GM19455 (cell line): ENCODE results near the gene BGLAP.

Source experiments
- ATAC-seq: cut with Tn5 transposase; IDR thresholded peaks from one replicate; pipeline ENCODE4 v1.9.1; 2021; ENCODE audit not compliant: unreplicated experiment

Gene BGLAP

DNA sequence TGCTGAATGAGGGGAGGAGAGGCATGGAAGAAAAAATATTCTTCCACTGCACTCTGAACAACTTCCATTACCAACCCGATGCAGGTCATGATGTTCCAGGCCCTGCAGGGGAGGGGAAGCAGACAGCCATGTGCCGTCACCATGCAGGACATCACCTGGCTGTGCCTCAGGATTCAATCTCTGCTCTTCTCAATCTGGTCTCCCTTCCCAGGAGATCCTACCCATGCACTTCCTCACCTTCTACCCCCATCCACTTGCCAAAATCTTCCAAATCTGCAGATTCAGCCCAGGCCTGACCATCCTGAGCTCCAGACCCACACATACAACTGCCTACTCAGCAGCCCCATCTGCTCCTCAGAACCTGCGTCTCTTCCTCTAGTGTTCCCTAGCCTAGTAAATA, 11.7 kb downstream of the BGLAP start:
- no peak for ATAC-seq

DNA sequence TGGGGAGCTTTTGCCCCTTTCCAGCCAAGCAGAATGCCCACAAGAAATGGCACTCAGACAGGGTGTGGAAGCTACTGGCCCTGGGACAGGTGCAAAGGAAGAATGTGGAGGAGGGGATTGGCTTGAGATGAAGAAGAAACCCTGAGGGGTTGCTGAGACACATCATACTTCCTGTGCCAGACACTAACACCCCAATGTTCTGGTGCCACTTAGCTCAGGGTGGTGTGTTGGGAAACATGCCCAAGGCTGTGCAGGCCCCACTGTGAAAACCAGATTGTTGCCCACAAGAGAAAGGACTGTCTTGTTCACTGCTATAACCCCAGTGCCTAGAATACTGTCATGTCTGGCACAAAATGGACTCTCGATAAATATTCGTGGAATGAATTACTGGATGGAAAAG, 15.7 kb downstream of the BGLAP start:
- ATAC-seq = no peak

- ATAC-seq = no peak
Observed at GRCh38 chr1:156258859-156259258, 16.9 kb downstream of the BGLAP start.

DNA sequence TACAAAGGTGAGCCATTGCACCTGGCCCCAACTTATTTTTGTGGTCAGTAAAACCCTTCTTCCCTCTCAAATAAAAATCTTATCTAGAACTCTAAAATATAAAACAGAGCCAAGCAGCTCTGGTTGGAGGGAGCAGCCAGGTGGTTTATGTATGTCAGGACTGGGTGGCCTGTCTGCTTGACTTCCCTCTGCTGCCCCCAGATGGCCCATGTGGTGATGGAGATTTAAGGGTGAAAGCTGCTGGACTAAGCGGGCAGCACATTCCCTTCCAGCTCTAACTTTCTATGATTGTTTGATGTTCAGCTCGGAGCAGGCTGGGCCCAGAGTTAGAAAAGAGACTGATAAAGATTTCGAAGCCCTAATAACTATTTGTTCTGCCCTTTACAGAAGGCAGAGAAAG, 17.8 kb downstream of the BGLAP start:
- ATAC-seq = no peak

GRCh38 chr1:156260896-156261295, 18.9 kb downstream of the BGLAP start:
- no peak for ATAC-seq

DNA sequence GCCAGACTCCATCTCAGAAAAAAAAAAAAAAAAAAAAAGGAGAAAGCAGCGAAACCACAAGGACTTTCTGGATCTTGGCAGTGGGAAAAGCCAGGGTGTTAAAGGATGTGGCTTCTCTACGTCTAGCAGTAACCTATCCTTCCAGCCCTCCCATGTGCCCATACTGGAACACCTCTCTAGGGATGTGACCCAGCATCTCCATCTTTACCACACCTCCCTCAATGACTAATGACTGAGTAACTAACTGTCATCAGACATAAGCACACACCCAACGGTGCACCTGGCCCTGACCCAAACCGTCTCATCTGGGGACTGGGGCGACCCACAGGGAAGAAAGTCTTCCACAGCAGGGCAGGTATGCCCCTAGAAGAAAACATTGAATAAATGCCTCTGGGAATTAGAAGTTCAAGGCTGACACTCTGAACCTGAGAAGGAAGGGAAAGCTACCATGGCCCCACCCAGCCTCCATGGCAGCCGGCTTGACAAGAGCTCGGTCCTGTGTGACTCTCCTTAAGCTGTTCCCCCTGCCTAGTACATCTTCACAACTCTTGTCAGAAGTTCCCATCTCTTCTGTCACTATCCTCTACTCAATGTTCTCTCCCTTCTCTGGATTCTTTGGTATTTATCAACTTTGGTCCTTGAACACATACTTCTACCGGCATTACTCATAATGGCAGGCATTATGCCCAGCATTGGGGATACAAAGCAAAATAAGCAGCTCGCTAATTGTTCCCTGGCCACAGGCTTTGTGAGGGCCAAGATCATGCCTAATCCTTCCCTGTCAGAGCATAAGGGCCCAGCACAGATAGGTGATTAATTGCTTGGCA, 20.7 kb downstream of the BGLAP start:
- no peak for ATAC-seq

- no peak for ATAC-seq
Observed at GRCh38 chr1:156263288-156263655, 21.3 kb downstream of the BGLAP start.

DNA sequence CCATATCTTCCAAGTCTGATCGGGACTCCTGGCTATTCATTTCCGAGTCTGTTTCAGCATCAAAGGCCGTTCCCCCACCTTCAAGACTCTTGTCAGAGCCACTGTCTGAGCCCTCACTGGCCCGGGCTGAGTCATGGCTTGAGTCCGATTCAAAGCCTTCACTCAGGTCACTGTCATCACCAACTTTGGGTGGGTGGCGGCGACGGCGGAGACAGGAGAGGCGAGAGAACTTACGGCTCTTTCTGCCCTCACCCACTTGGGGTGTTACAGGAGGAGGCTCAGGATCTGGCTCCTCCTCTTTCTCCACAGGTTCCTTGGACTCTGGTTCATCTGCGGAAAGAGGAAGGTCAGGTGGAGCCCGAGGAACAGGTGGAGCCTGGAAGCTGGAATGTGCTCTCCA, 24.1 kb downstream of the BGLAP start:
- no peak for ATAC-seq

DNA sequence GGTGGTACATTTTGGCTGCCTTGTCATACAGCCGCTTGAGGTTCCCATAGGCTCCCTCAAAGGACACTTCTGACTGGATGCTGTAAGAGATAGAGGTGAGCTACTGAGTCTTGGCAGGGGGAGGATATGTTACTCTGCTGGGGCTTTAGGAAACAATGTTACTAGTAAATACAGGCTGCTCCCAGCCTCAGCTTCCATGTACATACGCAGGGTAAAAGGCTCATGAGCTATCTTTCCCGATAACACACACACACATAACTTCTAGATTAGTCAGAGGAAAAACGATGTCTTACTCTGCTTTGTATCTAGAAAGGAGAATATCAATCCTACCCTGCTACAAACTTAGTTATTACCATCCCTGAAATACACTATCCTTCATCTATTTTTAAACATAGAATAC, 26.4 kb downstream of the BGLAP start:
- ATAC-seq = no peak

DNA sequence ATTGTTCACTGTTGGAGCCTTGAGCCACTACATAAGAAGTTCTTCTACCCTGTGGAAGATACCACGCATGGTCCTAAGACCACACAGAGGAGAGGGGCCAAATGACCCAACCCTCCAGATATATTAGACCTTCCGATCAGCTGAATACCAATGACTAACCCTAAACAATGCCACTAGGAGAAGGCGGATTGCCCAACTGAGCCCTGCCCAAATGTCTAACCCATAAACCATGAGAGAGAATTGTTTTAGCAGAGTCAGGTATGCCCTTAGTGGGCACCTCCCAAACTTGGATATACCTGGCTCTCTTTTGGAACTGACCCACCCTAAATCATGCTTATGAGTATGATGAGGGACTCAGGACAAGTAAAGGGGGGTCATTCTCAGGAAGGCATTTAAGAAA, 28.3 kb downstream of the BGLAP start:
- ATAC-seq = no peak

DNA sequence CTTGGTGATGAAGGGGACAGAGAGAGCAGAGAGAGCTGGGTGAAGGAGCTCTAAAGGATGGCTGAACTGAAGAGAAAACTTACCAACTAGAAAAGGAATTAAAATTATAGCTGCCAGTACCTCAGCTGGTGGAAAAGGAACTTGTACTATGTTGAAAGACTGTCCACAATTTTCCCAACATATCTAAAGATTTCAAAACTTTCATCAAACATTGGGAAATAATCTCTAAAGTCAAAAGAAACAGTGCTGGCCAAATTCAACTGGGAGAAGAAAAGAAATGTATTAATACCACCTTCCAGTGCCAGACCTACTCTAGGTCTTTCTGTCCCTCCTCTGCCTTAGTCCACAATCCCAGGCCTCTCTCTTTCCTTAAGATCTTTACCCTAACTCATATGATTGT, 34.5 kb downstream of the BGLAP start:
- no peak for ATAC-seq

DNA sequence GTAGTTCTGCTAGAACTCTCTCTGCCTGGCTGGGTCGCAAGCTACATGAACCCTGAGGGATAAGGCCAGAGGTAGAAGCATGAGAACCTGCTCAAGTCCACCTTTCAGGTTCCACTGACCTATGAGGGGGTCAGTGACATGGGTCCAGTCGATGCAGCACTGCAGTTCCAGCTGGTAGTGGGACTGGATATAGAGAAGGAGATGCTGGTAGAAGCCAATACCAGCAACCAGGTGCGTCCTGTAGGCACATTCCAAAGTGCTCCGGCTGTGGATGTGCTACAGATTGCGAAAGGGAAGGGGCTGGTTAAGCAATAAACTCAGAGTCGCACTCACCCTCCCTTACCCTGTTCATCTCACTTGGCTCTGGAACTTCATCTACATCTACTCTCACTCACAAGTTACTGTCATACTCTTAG, 35.0 kb downstream of the BGLAP start:
- no peak for ATAC-seq

DNA sequence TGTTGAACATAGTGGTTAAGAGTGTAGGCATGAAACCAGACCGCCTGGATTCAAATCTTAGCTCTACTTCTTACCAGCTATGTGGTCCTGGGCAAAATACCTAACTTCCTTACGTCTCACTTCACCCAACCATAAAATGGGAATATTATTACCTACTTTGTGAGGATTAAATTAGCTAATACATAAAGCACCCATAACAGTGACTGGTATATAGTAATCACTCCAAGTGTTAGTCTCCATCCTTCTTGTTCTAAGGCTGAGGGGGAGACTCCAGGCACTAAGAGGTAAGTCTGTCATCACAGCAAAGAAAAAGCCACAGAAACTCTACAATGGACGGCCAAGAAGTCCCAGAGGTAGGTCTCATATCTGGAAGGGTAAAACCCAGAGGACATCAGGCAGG, 37.9 kb downstream of the BGLAP start:
- ATAC-seq = no peak

DNA sequence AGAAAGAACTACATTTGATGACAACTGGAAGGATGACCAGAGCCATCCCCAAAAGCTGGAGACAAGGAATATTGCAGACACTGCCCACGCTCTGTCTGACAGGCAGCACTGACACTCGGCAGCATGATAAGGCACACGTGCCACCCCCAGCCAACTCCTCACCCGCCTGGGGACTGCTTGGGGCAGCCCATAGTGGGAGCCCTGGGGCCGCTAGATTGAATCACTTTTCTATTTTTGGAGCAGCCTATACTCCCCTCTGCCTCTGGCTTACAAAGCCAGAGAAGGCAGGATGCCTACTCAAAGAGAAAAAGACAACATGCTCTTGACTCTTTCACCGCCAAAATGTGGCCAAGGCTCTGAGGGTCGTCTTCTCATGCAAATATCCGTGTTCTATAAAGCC, 39.3 kb downstream of the BGLAP start:
- no peak for ATAC-seq

DNA sequence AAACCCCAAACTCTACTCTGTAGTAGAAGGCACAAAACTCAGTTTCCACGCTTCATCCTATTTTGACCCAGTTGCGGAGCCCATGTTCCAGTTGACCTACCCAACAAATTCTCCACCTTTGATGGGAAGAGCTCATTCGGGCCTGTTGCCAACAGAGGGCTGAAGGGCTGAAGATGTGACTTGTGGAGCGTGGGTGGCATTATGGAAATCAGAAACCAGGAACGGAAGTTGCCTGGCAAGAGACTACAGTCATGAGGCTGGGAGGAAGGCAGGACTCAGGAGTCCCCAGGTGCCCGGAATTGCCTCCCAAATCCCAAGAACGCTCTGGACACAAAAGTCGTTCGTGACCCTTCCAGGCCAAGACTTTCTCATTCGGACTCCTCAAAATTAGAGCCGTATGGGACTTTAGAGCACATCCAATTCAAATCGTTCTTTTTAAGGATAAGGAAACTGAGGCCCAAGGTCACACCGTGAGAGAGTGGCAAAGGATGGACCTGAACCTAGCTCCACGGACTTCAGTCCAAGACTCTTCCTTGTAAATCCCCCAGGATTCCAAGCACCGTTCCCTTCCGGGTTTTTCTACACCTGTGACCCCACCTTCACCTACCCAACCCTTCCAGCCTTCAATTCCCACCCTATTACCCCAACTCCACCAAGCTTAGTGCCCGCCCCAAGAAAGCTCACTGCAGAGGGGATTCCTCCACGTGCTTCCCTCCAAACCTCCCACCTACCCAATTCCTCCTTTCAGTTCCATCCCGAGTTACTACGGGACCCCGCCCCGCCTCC, 39.9 kb downstream of the BGLAP start:
- ATAC-seq = no peak

DNA sequence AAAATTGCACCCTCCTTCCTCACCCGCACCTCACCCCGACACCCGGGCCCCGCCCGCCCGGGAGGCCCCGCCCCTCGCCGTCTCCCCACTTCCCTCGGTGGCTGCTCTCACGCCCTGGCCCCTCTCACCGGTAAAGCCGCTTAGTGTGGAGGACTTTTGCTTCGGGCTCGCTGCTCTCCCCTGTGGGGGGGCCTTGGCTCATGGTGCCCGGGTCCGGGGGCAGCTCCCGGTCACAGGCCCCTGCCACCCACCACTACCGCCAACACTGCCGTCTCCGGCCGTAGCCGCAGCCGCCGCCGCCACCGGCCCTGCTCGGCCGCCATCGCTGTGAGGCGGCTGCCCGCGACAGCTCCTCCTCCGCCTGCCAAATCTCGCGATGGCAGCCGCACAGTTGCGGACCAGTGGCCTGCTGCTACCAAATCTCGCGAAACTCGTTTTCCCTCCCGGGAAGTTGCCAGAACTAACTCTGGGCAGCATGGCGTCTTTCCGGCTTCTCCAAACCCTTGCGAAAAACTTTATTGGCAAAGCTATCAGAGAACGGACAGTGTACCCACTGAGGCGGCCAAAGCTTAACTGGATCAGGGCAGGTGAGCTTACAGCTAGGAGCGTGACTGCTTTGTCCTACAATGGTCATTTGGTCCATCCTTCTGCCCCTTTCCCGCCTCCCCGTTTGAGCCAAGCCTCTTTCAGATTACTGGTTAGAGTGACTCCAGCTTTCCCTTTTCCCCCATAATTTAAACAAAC, 40.7 kb downstream of the BGLAP start, which contains the start of gene SMG5:
TSS of gene SMG5 (minus strand) at position 347 of the 744 bp plus-strand sequence. CDS start at position 202, 145 bp downstream.
- ATAC-seq = peak; percentile 79

- ATAC-seq = no peak
Observed at GRCh38 chr1:156283521-156283920, 41.5 kb downstream of the BGLAP start.

- ATAC-seq = no peak
Observed at GRCh38 chr1:156284112-156284511, 42.1 kb downstream of the BGLAP start, which contains the start of gene TMEM79. TMEM79 (plus strand) TSS chr1:156284325; CDS start chr1:156285227, 902 bp downstream.

DNA sequence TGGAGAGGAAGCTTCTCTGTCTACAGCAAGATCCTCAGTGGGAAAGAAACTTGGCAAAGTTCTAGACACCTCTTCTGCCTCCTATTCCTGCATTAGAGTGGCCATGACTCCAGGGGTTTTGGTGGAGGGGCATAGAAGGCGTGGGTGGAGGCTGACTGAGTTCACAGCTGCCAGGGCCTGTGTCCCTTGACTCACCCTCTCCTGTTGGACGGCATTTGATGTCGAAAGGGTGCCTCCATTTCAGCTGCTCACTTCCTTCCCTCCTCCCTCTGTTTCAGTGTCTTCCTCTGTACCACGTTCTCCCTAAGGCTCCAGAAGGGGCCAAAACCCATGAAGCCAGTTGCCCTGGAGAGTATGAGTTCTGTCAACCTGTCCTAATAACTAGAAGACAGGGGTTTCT, 42.8 kb downstream of the BGLAP start:
- no peak for ATAC-seq

GRCh38 chr1:156285437-156285836, 43.5 kb downstream of the BGLAP start:
- ATAC-seq = no peak

DNA sequence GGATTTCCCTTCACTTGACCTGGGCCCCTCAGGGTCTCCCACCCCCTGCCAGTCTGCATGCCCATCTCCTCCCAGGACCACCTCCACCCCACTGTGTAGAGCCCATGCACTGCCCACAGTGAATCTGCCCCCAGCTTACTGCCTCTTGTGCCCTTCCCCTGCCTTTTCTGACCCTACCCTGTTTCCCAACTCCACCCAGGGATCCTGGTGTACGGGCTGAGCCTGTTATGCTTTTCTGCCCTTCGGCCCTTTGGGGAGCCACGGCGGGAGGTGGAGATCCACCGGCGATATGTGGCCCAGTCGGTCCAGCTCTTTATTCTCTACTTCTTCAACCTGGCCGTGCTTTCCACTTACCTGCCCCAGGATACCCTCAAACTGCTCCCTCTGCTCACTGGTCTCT, 44.1 kb downstream of the BGLAP start:
- ATAC-seq = no peak
